ENCODE results near the gene RSAD1. TPM values are rescaled to one million over a fixed set of nuclear protein-coding genes. Genes with fewer than 3 reads are reported as not detected.

The RSAD1 gene
- total RNA-seq, 1 donor from 2014 or later, result 27.0 TPM

- DNase-seq (ENCODE audit: low read depth, low spot score), result no peak
Observed at GRCh38 chr17:50458270-50458669, 20.4 kb upstream of the RSAD1 start.

DNA sequence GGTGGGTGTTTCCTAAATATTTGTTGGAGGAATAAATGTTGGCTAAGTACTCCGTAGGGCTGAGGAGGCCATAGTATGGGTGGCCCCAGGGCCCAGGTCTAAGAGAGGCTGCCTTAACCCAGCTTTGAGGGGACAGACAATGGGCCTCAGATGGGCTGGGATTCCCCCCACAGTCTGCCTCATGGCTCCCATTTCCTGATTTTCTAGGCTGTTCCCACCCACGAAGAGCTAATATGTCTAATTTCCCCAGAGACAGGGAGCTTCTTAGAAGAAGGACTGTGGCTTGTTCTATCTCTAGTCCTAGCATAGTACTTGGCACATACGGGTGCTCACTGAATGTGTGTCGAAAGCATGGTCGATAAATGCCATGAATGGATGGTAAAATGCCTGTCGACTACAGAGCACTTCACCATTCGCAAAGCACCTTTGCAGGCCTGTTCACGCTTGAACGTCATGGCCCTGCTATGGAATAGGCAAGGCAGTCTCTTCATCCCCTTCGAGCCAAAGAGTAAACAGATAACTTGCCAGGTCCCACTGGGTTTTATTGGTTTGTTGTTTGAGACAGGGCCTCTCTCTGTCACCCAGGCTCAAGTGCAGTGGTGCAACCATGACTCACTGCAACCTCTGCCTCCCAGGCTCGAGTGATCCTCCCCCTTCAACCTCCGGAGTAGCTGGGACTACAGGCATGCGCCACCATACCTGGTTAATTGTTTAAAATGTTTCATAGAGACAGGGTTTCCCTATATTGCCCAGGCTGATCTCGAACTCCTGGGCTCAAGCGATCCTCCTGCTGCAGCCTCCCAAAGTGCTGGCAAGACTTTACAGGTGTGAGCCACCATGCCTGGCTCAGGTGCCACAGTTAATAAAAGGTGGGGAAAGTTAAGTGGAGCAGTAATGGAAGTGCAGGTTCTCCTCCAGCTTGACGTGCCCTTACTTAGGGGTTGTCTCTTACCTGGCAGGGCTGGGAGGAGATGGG, 19.7 kb upstream of the RSAD1 start:
- DNase-seq (ENCODE audit: low read depth, low spot score), result no peak

GRCh38 chr17:50459756-50460155, 18.9 kb upstream of the RSAD1 start:
- DNase-seq (ENCODE audit: low read depth, low spot score), result no peak

- DNase-seq (ENCODE audit: low read depth, low spot score), result no peak
Observed at GRCh38 chr17:50460831-50461526, 17.7 kb upstream of the RSAD1 start.

DNA sequence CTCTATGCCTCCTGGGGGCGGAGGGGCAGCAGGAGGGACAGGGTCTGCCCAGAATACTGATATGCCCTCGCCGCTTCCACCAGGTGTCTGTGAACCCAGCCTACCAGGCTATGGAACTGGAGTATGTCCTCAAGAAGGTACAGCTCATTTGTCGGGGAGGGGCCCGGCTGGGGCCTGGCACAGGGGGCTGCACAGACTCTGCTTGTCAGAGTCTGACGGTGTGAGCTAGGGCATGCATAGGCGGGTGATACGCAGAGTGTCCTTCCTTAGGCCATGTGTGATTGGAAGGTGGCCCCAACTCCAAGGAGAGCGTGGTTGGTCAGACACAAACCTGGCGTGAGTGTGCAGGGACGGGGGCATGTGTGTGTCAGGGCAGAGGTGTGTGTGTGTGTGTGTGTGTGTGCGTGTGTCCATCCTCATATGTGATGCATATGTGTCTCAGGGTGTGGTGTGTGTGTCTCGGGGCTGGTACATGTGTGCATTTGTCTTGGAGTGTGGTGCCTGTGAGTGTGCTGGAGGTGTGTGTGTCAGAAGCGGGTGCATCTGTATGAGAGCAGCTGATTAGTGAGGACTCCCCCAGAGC, 17.0 kb upstream of the RSAD1 start:
- no peak for DNase-seq (ENCODE audit: low read depth, low spot score)

DNA sequence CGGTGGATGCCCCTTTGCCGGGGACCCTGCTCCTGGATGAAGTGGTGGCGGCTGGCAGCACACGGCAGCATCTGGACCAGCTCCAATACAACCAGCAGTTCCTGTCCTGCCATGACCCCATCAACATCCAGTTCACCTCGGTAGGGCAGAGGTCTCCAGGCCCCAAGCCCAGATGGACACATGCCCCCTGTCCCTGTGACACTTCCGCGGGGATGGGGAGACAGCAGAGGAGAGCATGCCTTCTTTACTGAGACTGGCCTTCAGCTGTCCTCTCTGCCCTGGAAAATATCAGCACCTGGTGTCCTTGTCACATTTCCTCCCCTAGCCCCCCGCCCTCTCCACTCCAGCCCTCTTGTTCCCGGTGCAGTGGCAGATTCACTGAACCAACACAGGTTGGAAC, 16.2 kb upstream of the RSAD1 start:
- DNase-seq (ENCODE audit: low read depth, low spot score), result no peak

- DNase-seq (ENCODE audit: low read depth, low spot score), result no peak
Observed at GRCh38 chr17:50464121-50464520, 14.5 kb upstream of the RSAD1 start.

GRCh38 chr17:50464736-50465135, 13.9 kb upstream of the RSAD1 start:
- no peak for DNase-seq (ENCODE audit: low read depth, low spot score)

GRCh38 chr17:50465171-50465570, 13.5 kb upstream of the RSAD1 start:
- DNase-seq (ENCODE audit: low read depth, low spot score), result no peak

DNA sequence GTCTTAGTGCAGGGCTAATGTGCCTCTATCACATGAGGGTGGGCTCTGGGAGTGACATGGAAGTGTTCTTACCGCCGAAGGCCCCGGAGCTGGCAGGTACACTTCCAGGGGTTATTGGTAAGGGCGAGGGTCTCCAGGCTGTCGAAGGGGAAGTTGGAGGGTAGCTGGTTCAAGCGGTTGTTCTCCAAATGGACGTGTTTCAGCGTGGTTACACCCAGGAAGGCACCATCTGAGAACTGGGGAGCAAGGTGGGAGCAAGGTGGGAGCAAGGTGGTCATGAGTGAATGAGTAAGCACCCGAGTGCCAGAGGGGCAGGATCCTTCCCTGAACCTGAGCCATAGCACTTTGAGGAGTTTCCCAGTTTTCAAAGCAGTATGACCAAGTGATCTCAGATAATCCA, 13.0 kb upstream of the RSAD1 start:
- no peak for DNase-seq (ENCODE audit: low read depth, low spot score)

- DNase-seq (ENCODE audit: low read depth, low spot score), result no peak
Observed at GRCh38 chr17:50466371-50467113, 12.1 kb upstream of the RSAD1 start.

GRCh38 chr17:50467114-50467854, 11.4 kb upstream of the RSAD1 start:
- no peak for DNase-seq (ENCODE audit: low read depth, low spot score)

GRCh38 chr17:50467855-50468303, 10.8 kb upstream of the RSAD1 start:
- DNase-seq (ENCODE audit: low read depth, low spot score), result no peak

- DNase-seq (ENCODE audit: low read depth, low spot score), result no peak
Observed at GRCh38 chr17:50468304-50469207, 10.1 kb upstream of the RSAD1 start, which contains the start of gene CHAD. Gene CHAD (minus strand): TSS chr17:50468880. CDS start chr17:50468813, 67 bp downstream.

- DNase-seq (ENCODE audit: low read depth, low spot score), result no peak
Observed at GRCh38 chr17:50469208-50469605, 9.5 kb upstream of the RSAD1 start.

DNA sequence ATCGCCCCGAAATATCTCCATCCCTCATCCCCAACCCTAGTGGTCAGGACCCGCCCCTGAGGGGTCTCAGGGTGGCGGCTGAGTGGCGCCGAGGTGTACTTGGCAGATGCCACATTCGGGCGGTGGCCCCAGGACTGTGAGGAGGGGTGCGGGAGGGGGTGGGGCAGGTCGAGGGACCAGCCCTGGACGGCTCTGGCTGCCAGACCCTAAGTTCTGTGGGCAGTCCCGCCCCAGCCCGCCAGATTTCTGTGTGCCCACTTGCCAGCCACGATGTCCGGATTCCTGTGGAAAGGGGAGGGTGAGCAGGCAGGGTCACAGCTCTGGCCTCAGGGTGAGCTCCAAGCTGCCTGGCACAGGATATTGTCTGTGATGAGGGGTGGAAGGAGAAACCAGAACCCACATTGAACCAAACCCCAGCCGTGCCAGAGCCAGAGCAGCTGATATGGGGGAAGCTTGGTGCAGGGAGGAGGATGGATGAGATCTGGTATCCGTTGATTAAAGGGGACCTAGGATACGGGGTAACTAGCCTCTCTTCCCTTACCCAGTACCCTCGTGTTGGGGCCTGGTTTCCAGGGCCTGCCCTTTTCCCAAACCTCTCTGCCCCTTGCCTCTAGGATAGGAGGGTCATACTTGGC, 8.9 kb upstream of the RSAD1 start:
- no peak for DNase-seq (ENCODE audit: low read depth, low spot score)

- DNase-seq (ENCODE audit: low read depth, low spot score), result no peak
Observed at GRCh38 chr17:50470426-50470825, 8.2 kb upstream of the RSAD1 start.

DNA sequence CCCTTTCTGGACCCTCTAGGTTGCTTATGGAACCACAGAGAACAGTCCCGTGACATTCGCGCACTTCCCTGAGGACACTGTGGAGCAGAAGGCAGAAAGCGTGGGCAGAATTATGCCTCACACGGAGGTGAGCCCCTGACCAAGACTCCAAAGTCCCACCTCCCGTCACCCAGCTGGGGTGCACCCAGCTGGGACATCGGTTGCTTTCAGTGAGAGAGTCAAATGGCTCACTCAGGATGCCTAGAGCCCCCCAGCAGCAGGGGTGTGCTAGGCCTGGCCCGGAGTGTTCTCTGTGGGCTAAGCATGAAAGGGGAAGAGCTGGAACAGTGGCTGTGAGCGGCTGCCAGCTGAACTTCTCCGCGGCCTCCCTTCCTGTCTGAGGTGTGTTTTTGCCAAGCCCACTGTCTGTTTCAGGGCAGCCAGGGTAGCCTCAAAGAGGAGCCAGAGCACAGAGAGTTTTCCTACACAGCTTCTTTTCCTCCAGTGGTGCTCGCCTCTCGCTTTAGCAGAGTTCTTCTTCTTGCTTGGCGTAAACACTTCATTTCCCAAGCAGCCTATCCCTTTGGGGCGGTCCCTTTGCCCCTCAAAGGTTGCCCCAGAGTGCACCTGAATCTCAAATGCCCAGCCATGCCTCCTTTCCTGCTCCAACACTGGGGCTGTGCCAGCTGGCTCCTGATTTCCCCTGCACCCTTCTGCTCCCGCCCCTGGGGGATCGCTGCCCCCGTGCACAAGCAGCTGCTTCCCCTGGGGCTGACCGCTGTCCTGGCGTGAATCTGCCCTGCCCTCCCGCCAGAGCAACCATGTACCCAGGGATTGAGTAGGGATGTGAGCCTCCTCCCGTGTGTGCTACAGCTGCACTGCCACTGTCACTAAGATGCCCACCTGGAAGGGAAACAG, 7.4 kb upstream of the RSAD1 start:
- DNase-seq (ENCODE audit: low read depth, low spot score), result no peak
